SU-DHL-6 (cell line): Measurements from ENCODE around the gene ZNF629.

ENCODE experiments used
- EZH2phosphoT487 ChIP-seq: fragments of 200-600 bp; sonication (generic), shearing (Covaris generic); conservative IDR thresholded peaks from 2 replicates; pipeline ENCODE4 v1.6.1; 2018; ENCODE audit warnings: mild to moderate bottlenecking, antibody characterized with exemption, low read length, moderate library complexity, mixed read lengths
- TF ChIP-seq, protein P1 (sequence below): fragments of 200-600 bp; sonication (generic); IDR thresholded peaks from one replicate; pipeline ENCODE4 v1.5.1; 2017; ENCODE audit warnings: antibody characterized with exemption, mild to moderate bottlenecking, low read length, moderate library complexity; ENCODE audit not compliant: insufficient read depth, poor library complexity, severe bottlenecking

DNA sequence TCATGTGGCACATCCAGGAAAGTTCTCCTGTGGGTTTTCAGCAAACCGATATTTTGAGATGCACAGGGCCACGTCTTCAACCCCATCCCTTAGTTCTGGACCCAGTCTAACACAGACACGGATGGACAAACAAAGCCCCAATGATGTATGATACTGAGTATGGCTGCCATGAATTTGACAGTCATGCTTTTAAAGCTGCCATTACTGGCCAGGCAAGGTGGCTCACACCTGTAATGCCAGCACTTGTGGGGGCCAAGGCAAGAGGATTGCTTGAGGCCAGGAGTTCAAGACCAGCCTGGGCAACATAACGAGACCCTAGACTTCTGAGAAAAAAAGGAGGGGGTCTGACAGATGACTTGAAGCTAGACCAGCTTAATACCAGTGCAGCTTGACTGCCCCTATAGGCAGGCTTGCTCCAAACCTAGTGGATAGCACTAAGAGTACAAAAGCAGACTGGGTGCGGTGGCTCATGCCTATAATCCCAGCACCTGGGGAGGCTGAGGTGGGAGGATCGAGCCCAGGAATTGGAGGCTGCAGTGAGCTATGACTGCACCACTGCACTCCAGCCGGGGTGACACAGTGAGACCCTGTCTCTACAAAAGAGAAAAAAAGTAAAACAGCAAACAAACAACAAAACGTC, 10.8 kb upstream of the ZNF629 start:
- TF ChIP-seq, protein P1, sequence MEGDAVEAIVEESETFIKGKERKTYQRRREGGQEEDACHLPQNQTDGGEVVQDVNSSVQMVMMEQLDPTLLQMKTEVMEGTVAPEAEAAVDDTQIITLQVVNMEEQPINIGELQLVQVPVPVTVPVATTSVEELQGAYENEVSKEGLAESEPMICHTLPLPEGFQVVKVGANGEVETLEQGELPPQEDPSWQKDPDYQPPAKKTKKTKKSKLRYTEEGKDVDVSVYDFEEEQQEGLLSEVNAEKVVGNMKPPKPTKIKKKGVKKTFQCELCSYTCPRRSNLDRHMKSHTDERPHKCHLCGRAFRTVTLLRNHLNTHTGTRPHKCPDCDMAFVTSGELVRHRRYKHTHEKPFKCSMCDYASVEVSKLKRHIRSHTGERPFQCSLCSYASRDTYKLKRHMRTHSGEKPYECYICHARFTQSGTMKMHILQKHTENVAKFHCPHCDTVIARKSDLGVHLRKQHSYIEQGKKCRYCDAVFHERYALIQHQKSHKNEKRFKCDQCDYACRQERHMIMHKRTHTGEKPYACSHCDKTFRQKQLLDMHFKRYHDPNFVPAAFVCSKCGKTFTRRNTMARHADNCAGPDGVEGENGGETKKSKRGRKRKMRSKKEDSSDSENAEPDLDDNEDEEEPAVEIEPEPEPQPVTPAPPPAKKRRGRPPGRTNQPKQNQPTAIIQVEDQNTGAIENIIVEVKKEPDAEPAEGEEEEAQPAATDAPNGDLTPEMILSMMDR = no peak
- no peak for TF ChIP-seq EZH2phosphoT487
